HepG2 (cell line): ENCODE measurements around the gene CACNA2D3. TPM values are rescaled to one million over a fixed set of nuclear protein-coding genes. Genes with fewer than 3 reads are reported as not detected.

Source experiments
- ATAC-seq: fragments of 200-7000 bp; cut with Tn5 transposase; 3 replicates; pipeline ENCODE4 v1.9.1; 2020; ENCODE audit warnings: mild to moderate bottlenecking, moderate library complexity
- BruUV-seq: library from RNA; stranded (reverse); fragments of 400-500 nt; replicated peaks from 2 replicates; lab custom pipeline; 2021; lab: Mats Ljungman, UMichigan
- CTCF ChIA-PET: fragments of 300-600 bp; formaldehyde crosslinking; extraction: SDS; loops from one replicate; lab custom pipeline; 2021; ENCODE audit warnings: low total read pairs, inconsistent platforms, low intra/inter-chr PET ratio; lab: Yijun Ruan, JAX
- POLR2A ChIA-PET: fragments of 350-600 bp; sonication (Branson Sonifier 250); formaldehyde crosslinking; loops from one replicate; lab custom pipeline; 2020; ENCODE audit warnings: antibody characterized with exemption, inconsistent platforms; lab: Yijun Ruan, JAX
- DNase-seq: peaks from one replicate; pipeline ENCODE4 v3.0.0-alpha.2; 2015; ENCODE audit warnings: low spot score
- FAIRE-seq: peaks from 3 replicates; lab custom pipeline; 2011; peaks lifted over from hg19 to GRCh38; lab: Jason Lieb, UNC
- H2AFZ ChIP-seq: one replicate; pipeline ENCODE4 v1.6.1; 2011; ENCODE audit warnings: low read length, inconsistent platforms
- H3K27ac ChIP-seq: fragments of 300-600 bp; 3 replicates; pipeline ENCODE4 v1.8.0; 2011; ENCODE audit warnings: mixed run types, mild to moderate bottlenecking, mixed read lengths, low read length, inconsistent platforms; ENCODE audit not compliant: insufficient read depth; ENCODE audit errors: extremely low read length
- H3K27me3 ChIP-seq, 2 experiments: fragments of 200-600 bp in 1 of 2; 2 replicates in 1 of 2; 3 replicates in 1 of 2; pipeline versions ENCODE4 v1.6.0 to v1.8.0; 2011; ENCODE audit warnings: low read length in 2 of 2, mild to moderate bottlenecking in 2 of 2, moderate library complexity in 2 of 2, inconsistent platforms in 1 of 2; ENCODE audit not compliant: insufficient read depth in 2 of 2, control insufficient read depth in 1 of 2
- H3K36me3 ChIP-seq, 2 experiments: fragments of 200-600 bp in 1 of 2; replicated peaks in 1 of 2; 2 replicates in 1 of 2; 3 replicates in 1 of 2; pipeline versions ENCODE4 v1.5.1 to v1.8.0; 2011; ENCODE audit warnings: low read length in 2 of 2, inconsistent platforms in 1 of 2; ENCODE audit not compliant: insufficient read depth in 2 of 2, control insufficient read depth in 1 of 2
- H3K4me1 ChIP-seq: 2 replicates; pipeline ENCODE4 v1.5.1; 2012; ENCODE audit warnings: low read length, inconsistent platforms; ENCODE audit not compliant: insufficient read depth
- H3K4me2 ChIP-seq: 2 replicates; pipeline ENCODE4 v1.6.0; 2011; ENCODE audit warnings: low read depth, low read length, inconsistent platforms
- H3K4me3 ChIP-seq, 3 experiments: fragments of 200-600 bp in 1 of 3; sonication (generic), shearing (Covaris generic) in 1 of 3; replicated peaks in 1 of 3; 2 replicates each; pipeline ENCODE4 v1.5.1; 2011 to 2016; ENCODE audit warnings: low read length in 3 of 3, inconsistent platforms in 2 of 3, low read depth in 2 of 3, mild to moderate bottlenecking in 2 of 3, control low read depth in 1 of 3, mixed read lengths in 1 of 3; ENCODE audit not compliant: insufficient read depth in 1 of 3
- H3K79me2 ChIP-seq: one replicate; pipeline ENCODE4 v1.6.1; 2011; ENCODE audit warnings: low read length, inconsistent platforms; ENCODE audit not compliant: insufficient read depth
- H3K9ac ChIP-seq: 2 replicates; pipeline ENCODE4 v1.6.0; 2011; ENCODE audit warnings: mild to moderate bottlenecking, low read depth, low read length, inconsistent platforms; ENCODE audit not compliant: insufficient read depth
- H3K9me3 ChIP-seq: 2 replicates; pipeline ENCODE4 v1.5.1; 2012; ENCODE audit warnings: mild to moderate bottlenecking, low read length
- H4K20me1 ChIP-seq: 2 replicates; pipeline ENCODE4 v1.6.0; 2011; ENCODE audit warnings: inconsistent platforms, mild to moderate bottlenecking, low read length, moderate library complexity; ENCODE audit not compliant: insufficient read depth
- DMAP1 ChIP-seq: IDR thresholded peaks from 2 replicates; pipeline ENCODE4 v1.6.1; 2016
- HCFC1 ChIP-seq: fragments of 150-350 bp; IDR thresholded peaks from 2 replicates; pipeline ENCODE4 v1.6.1; 2014; ENCODE audit warnings: low read depth, low read length
- KAT2B ChIP-seq: fragments of 150-350 bp; IDR thresholded peaks from 2 replicates; pipeline ENCODE4 v1.6.1; 2014; ENCODE audit warnings: low read depth, low read length, borderline replicate concordance
- ONECUT2 ChIP-seq: sonication (generic); formaldehyde crosslinking; IDR thresholded peaks from 2 replicates; pipeline ENCODE4 v1.4.0; 2020; ENCODE audit warnings: missing genetic modification reagents
- PHF8 ChIP-seq: sonication (generic); formaldehyde crosslinking; IDR thresholded peaks from 2 replicates; pipeline ENCODE4 v1.5.0; 2020; ENCODE audit warnings: missing genetic modification reagents
- SIX4 ChIP-seq: sonication (generic); formaldehyde crosslinking; IDR thresholded peaks from 2 replicates; pipeline ENCODE4 v1.4.0; 2020; ENCODE audit warnings: missing genetic modification reagents
- SMAD3 ChIP-seq: sonication (generic); formaldehyde crosslinking; IDR thresholded peaks from 2 replicates; pipeline ENCODE4 v1.4.0; 2020; ENCODE audit warnings: missing genetic modification reagents
- SP2 ChIP-seq: sonication (generic); formaldehyde crosslinking; IDR thresholded peaks from 2 replicates; pipeline ENCODE4 v1.5.1; 2020; ENCODE audit warnings: mild to moderate bottlenecking, missing genetic modification reagents
- ZNF318 ChIP-seq: sonication (generic); formaldehyde crosslinking; IDR thresholded peaks from 2 replicates; pipeline ENCODE4 v1.4.0; 2020; ENCODE audit warnings: mild to moderate bottlenecking, missing genetic modification reagents
- ZNF543 ChIP-seq: sonication (generic); formaldehyde crosslinking; IDR thresholded peaks from 2 replicates; pipeline ENCODE4 v1.4.0; 2020; ENCODE audit warnings: mild to moderate bottlenecking, missing genetic modification reagents
- ZNF678 ChIP-seq: sonication (generic); formaldehyde crosslinking; IDR thresholded peaks from 2 replicates; pipeline ENCODE4 v1.4.0; 2020; ENCODE audit warnings: mild to moderate bottlenecking, missing genetic modification reagents
- ZNF891 ChIP-seq: sonication (generic); formaldehyde crosslinking; IDR thresholded peaks from 2 replicates; pipeline ENCODE4 v1.5.0; 2020; ENCODE audit warnings: mild to moderate bottlenecking, missing genetic modification reagents
- WGBS: methylation state at CpG from one replicate; pipeline ENCODE4 v1.1.6; 2017; ENCODE audit warnings: low lambda C conversion rate; 5-methylcytosine and 5-hydroxymethylcytosine counted together
- in situ Hi-C: cut with HindIII; loops from 2 replicates; pipeline ENCODE4 v1.10.0; 2017; ENCODE audit warnings: low pct_unique_long_range_greater_than_20kb; ENCODE audit not compliant: extremely low pct_ligation_motif_present
- intact Hi-C: fragments of 100-400 bp; cut with micrococcal nuclease; formaldehyde crosslinking; loops from one replicate; pipeline ENCODE4 v1.10.0; 2022; ENCODE audit not compliant: unreplicated experiment
- polyA plus RNA-seq, 8 experiments: library from polyadenylated mRNA; depleted of rRNA in 3 of 8; stranded (reverse) in 7 of 8; unstranded in 1 of 8; fragments of >200 nt; fragmentation: Illumina TruSeq in 4 of 8; extraction: Trizol in 4 of 8; gene quantifications; 2 replicates each; pipeline versions ENCODE4 v1.2.1 to v1.2.3, GENCODE V29; 2011 to 2016; ENCODE audit warnings: low read depth in 4 of 8, missing spikeins in 1 of 8, mixed read lengths in 1 of 8; ENCODE audit not compliant: insufficient read depth in 1 of 8
- total RNA-seq, 5 experiments: library from RNA; depleted of rRNA; stranded (reverse); fragments of >200 nt; fragmentation: Illumina TruSeq; extraction: Trizol; gene quantifications; 2 replicates each; pipeline ENCODE4 v1.2.3, GENCODE V29; 2016; ENCODE audit warnings: low read depth in 1 of 5

The CACNA2D3 gene
- total and polyA plus RNA-seq, 2 of the 13 experiments (the other 11 are each of a cell fraction or from before 2014, with no cell fraction given), result not detected

GRCh38 chr3:54550221-54550977 lies 428.0 kb downstream of the CACNA2D3 start:
- in situ Hi-C loops, result no loop called here
- H4K20me1 ChIP-seq, result no peaks in the 10 kb centered on the region
- H3K9ac ChIP-seq, result no peak overlapping the region
- intact Hi-C loops, result no loop called here
- H3K36me3 ChIP-seq, result no peaks in the 10 kb centered on the region
- H3K79me2 ChIP-seq, result no peaks in the 10 kb centered on the region
- no peaks in the 10 kb centered on the region for H3K27me3 ChIP-seq
- TF ChIP-seq SP2 (no peak), ZNF543 (CRISPR knock-in tag) (no peak), KAT2B (no peak), PHF8 (CRISPR knock-in tag) (no peak), SIX4 (CRISPR knock-in tag) (no peak), HCFC1 (no peak)
- no peak overlapping the region for H3K4me3 ChIP-seq
- ATAC-seq (no peak), FAIRE-seq (no peak), DNase-seq (no peak)
- H3K9me3 ChIP-seq, result no peaks in the 10 kb centered on the region
- BruUV-seq, result no TSS peak
- POLR2A ChIA-PET, result no interaction called here
- no peak overlapping the region for H3K4me2 ChIP-seq
- WGBS, result 10% methylated on average over 15 of the region's 19 CpGs
- no peak overlapping the region for H3K27ac ChIP-seq
- CTCF ChIA-PET, result no interaction called here
- H2AFZ ChIP-seq, result no peak overlapping the region
- no peaks in the 10 kb centered on the region for H3K4me1 ChIP-seq

GRCh38 chr3:54556630-54557029 lies 434.3 kb downstream of the CACNA2D3 start:
- in situ Hi-C loops, result no loop called here
- WGBS, result 0% methylated on average over 4 of the region's 4 CpGs
- H3K4me2 ChIP-seq, result no peak overlapping the region
- no peak overlapping the region for H3K4me3 ChIP-seq
- no peak overlapping the region for H3K9ac ChIP-seq
- H3K4me1 ChIP-seq, result no peaks in the 10 kb centered on the region
- no peaks in the 10 kb centered on the region for H3K27me3 ChIP-seq
- no peaks in the 10 kb centered on the region for H3K36me3 ChIP-seq
- no TSS peak for BruUV-seq
- POLR2A ChIA-PET, result no interaction called here
- no peaks in the 10 kb centered on the region for H3K79me2 ChIP-seq
- DNase-seq, result no peak
- no peaks in the 10 kb centered on the region for H4K20me1 ChIP-seq
- no peak for ATAC-seq
- no peak overlapping the region for H3K27ac ChIP-seq
- CTCF ChIA-PET, result no interaction called here
- intact Hi-C loops, result no loop called here
- no peak for FAIRE-seq
- no peaks in the 10 kb centered on the region for H3K9me3 ChIP-seq
- no peak overlapping the region for H2AFZ ChIP-seq
- TF ChIP-seq ZNF318 (CRISPR knock-in tag), result no peak
- no peak for TF ChIP-seq ONECUT2 (CRISPR knock-in tag)
- TF ChIP-seq DMAP1, result no peak
- no peak for TF ChIP-seq SMAD3 (CRISPR knock-in tag)
- no peak for TF ChIP-seq ZNF678
- TF ChIP-seq ZNF891, result no peak
